Measurements from ENCODE around the gene RPGRIP1.
"Not testable (repeated sequence)": the region's sequence is repeated elsewhere in the genome, so short reads cannot be mapped to it uniquely, and the experiment has no call there.

Gene RPGRIP1

GRCh38 chr14:21302013-21302835, 22.3 kb downstream of the RPGRIP1 start:
- Mint-ChIP-seq H3K4me3 (no peak overlapping the region), H3K27ac (no peak overlapping the region), H3K27me3 (ENCODE audit: low read depth) (peaks cover 28% of the 10 kb centered on the region), H3K9me3 (no peaks in the 10 kb centered on the region), H3K4me1 (ENCODE audit: low read depth) (peaks cover 7% of the 10 kb centered on the region), H3K36me3 (ENCODE audit: low read depth) (no peaks in the 10 kb centered on the region)
- no peak for DNase-seq (ENCODE audit: low spot score)

DNA sequence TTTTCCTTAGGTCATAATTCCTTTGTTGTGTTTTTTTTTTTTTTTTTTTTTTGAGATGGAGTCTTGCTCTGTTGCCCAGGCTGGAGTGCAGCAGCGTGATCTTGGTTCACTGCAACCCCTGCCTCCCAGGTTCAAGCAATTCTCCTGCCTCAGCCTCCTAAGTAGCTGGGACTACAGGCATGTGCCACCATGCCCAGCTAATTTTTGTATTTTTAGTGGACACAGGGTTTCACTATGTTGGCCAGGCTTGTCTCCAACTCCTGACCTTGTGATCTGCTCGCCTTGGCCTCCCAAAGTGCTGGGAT, 22.9 kb downstream of the RPGRIP1 start:
- H3K4me1 Mint-ChIP-seq (ENCODE audit: low read depth); H3K36me3 Mint-ChIP-seq (ENCODE audit: low read depth); H3K9me3 Mint-ChIP-seq; H3K4me3 Mint-ChIP-seq; H3K27ac Mint-ChIP-seq; DNase-seq (ENCODE audit: low spot score): not testable (repeated sequence)
- peaks cover 28% of the 10 kb centered on the region for H3K27me3 Mint-ChIP-seq (ENCODE audit: low read depth)

GRCh38 chr14:21307637-21308036, 27.8 kb downstream of the RPGRIP1 start:
- H3K4me1 Mint-ChIP-seq (ENCODE audit: low read depth) = peaks cover 11% of the 10 kb centered on the region
- no peak for DNase-seq (ENCODE audit: low spot score)
- no peaks in the 10 kb centered on the region for H3K36me3 Mint-ChIP-seq (ENCODE audit: low read depth)
- no peak overlapping the region for H3K4me3 Mint-ChIP-seq
- no peak overlapping the region for H3K27ac Mint-ChIP-seq
- H3K9me3 Mint-ChIP-seq = no peaks in the 10 kb centered on the region
- H3K27me3 Mint-ChIP-seq (ENCODE audit: low read depth) = peaks cover 6% of the 10 kb centered on the region

DNA sequence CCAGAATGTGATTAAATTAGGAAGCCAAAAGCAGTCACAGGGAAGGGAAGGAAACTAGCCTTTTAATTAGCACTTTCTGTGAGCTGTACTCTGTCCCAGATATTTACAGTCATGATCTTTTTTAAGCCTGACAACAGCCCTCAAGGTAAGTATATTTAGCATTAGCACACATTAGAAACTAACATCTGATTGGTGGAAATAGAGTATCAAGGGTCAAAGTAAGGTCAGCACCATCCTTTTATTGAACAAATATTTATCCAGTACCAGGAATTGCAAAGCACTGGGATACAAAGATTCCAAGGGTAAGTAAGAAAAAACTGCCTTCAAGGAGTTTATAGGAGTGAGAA, 28.2 kb downstream of the RPGRIP1 start:
- no peak for DNase-seq (ENCODE audit: low spot score)
- Mint-ChIP-seq H3K27ac (peak overlapping the region; percentile 82), H3K27me3 (ENCODE audit: low read depth) (peaks cover 7% of the 10 kb centered on the region), H3K36me3 (ENCODE audit: low read depth) (no peaks in the 10 kb centered on the region), H3K9me3 (no peaks in the 10 kb centered on the region), H3K4me1 (ENCODE audit: low read depth) (peaks cover 11% of the 10 kb centered on the region), H3K4me3 (peak overlapping the region; percentile 75)

DNA sequence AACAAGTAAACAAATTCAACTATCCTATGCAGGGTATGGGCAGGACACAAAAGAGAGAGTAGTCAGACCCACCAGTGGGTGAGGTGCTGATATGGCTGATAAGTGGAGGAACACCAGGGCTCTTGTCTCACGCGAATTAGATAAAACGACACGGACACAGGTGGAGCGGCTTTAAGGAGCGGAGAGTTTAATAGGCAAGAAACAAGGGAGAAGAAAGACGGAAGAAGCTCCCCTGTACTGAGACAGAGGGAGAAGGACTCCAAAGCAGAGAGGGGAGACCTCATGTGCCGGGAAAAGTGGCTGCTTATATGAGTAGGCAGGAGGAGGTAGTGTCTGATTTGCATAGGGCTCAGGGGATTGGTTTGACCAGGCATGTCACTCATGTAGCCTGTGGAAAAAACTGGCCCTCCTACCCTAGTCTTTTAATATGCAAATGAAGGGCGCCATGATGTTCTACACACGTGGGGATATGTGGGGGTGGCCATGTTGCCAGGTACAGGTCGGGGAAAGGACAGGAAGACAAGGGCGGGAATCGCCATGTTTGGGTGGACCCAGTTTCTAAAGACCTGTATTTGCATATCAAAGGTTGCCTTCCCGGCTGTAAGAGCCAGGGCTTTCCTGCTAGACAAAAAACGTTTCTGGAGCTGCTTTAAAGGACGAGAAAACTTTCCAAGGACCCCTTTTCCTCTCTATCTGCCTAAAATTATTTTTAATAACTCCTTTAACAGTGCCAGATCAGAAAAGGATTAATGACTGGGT, 28.8 kb downstream of the RPGRIP1 start:
- H3K36me3 Mint-ChIP-seq (ENCODE audit: low read depth) = no peaks in the 10 kb centered on the region
- DNase-seq (ENCODE audit: low spot score) = peak; percentile 76
- peak overlapping the region; percentile 75 for H3K4me3 Mint-ChIP-seq
- peaks cover 11% of the 10 kb centered on the region for H3K4me1 Mint-ChIP-seq (ENCODE audit: low read depth)
- H3K27ac Mint-ChIP-seq = peak overlapping the region; percentile 82
- H3K27me3 Mint-ChIP-seq (ENCODE audit: low read depth) = peaks cover 9% of the 10 kb centered on the region
- no peaks in the 10 kb centered on the region for H3K9me3 Mint-ChIP-seq

DNA sequence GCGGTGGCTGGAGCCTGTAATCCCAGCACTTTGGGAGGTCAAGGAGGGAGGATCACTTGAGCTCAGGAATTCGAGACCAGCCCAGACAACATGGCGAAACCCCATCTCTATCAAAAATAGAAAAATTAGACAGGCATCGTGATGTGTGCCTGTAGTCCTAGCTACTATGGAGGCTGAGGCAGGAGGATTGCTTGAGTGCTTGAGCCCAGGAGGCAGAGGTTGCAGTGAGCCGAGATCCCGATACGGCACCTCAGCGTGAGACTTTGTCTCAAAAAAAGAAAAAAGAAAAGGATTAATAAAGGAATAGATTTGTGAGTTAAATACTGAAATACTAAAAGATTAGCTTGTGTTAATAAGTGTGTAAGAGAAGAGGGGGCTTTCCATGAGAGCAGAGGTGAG, 29.4 kb downstream of the RPGRIP1 start:
- Mint-ChIP-seq H3K4me1 (ENCODE audit: low read depth) (peaks cover 11% of the 10 kb centered on the region), H3K36me3 (ENCODE audit: low read depth) (no peaks in the 10 kb centered on the region), H3K9me3 (no peaks in the 10 kb centered on the region), H3K27ac (peak overlapping the region; percentile 14), H3K27me3 (ENCODE audit: low read depth) (peaks cover 9% of the 10 kb centered on the region), H3K4me3 (peak overlapping the region; percentile 75)
- DNase-seq (ENCODE audit: low spot score) = no peak

DNA sequence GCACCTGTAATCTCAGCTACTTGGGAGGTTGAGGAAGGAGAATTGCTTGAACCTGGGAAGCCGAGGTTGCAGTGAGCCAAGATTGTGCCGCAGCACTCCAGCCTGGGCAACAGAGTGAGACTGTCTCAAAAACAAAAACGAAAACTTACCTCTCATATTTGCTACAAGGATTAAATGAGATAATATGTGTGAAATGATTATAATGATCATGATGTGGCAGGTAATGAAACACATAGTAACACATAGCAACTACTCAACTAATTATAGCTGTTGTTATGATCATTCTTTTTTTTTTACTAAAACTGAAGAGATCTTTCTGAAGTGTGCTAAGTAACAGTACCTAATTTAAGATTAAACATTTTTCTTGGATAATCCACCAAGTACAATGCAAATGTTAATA, 30.1 kb downstream of the RPGRIP1 start:
- Mint-ChIP-seq H3K4me1 (ENCODE audit: low read depth) (peaks cover 11% of the 10 kb centered on the region), H3K27ac (no peak overlapping the region), H3K27me3 (ENCODE audit: low read depth) (peaks cover 9% of the 10 kb centered on the region), H3K4me3 (no peak overlapping the region), H3K9me3 (no peaks in the 10 kb centered on the region), H3K36me3 (ENCODE audit: low read depth) (no peaks in the 10 kb centered on the region)
- DNase-seq (ENCODE audit: low spot score) = no peak

DNA sequence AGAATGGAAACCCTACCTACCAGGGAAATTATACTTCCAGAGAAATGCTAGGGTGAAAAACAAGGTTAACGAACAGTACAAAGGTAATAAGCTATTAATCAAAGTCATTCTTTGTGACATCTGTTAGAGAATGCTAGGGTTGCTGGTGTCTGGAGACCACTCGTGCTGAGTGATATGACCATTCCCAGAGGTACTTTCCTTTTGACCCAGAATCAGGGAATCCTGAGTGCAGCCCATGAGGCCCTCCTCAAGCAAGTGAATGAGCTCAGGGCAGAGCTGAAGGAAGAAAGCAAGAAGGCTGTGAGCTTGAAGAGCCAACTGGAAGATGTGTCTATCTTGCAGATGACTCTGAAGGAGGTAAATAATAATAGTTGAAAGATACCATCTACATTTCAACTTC, 31.7 kb downstream of the RPGRIP1 start:
- Mint-ChIP-seq H3K36me3 (ENCODE audit: low read depth) (no peaks in the 10 kb centered on the region), H3K27ac (no peak overlapping the region), H3K4me1 (ENCODE audit: low read depth) (peaks cover 11% of the 10 kb centered on the region), H3K27me3 (ENCODE audit: low read depth) (peaks cover 9% of the 10 kb centered on the region), H3K9me3 (no peaks in the 10 kb centered on the region), H3K4me3 (no peak overlapping the region)
- DNase-seq (ENCODE audit: low spot score) = no peak

DNA sequence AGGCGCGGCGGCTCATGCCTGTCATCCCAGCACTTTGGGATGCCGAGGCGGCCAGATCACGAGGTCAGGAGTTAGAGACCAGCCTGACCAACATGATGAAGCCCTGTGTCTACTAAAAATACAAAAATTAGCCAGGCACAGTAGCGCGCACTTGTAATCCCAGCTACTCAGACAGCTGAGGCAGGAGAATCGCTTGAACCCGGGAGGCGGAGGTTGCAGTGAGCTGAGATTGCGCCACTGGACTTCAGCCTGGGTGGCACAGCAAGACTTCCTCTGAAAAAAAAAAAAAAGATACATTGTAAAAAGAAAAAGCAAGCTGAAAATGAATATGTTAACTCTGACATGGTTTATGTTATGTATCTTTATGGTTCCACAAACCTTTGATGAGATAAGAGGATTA, 33.6 kb downstream of the RPGRIP1 start:
- Mint-ChIP-seq H3K27ac (no peak overlapping the region), H3K4me1 (ENCODE audit: low read depth) (peaks cover 7% of the 10 kb centered on the region), H3K4me3 (no peak overlapping the region), H3K9me3 (no peaks in the 10 kb centered on the region), H3K27me3 (ENCODE audit: low read depth) (peaks cover 10% of the 10 kb centered on the region), H3K36me3 (ENCODE audit: low read depth) (no peaks in the 10 kb centered on the region)
- DNase-seq (ENCODE audit: low spot score) = no peak

DNA sequence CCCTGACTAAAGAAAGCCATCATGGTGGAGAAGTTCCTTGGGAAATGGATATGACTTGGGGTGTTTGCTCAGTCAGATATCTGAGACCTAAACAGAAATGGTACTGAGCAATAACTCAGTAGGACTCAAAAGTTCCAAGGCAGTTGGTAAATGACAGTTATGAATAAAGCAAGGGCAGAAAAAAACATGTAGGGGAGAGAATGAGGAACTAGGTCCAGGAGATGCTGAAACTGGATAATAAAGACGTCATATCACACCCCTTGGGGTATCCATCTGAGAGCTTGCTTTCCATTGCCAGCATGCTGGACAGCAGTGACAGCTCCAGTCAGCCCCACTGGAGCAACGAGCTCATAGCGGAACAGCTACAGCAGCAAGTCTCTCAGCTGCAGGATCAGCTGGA, 37.5 kb downstream of the RPGRIP1 start:
- H3K27ac Mint-ChIP-seq = no peak overlapping the region
- H3K36me3 Mint-ChIP-seq (ENCODE audit: low read depth) = no peaks in the 10 kb centered on the region
- no peak for DNase-seq (ENCODE audit: low spot score)
- H3K9me3 Mint-ChIP-seq = no peaks in the 10 kb centered on the region
- H3K4me3 Mint-ChIP-seq = no peak overlapping the region
- peaks cover 19% of the 10 kb centered on the region for H3K27me3 Mint-ChIP-seq (ENCODE audit: low read depth)
- H3K4me1 Mint-ChIP-seq (ENCODE audit: low read depth) = peaks cover 5% of the 10 kb centered on the region

- Mint-ChIP-seq H3K36me3 (ENCODE audit: low read depth) (no peaks in the 10 kb centered on the region), H3K27me3 (ENCODE audit: low read depth) (peaks cover 33% of the 10 kb centered on the region), H3K27ac (no peak overlapping the region), H3K9me3 (no peaks in the 10 kb centered on the region), H3K4me3 (no peak overlapping the region), H3K4me1 (ENCODE audit: low read depth) (peaks cover 5% of the 10 kb centered on the region)
- DNase-seq (ENCODE audit: low spot score) = no peak
Observed at GRCh38 chr14:21320913-21321312, 41.0 kb downstream of the RPGRIP1 start.

DNA sequence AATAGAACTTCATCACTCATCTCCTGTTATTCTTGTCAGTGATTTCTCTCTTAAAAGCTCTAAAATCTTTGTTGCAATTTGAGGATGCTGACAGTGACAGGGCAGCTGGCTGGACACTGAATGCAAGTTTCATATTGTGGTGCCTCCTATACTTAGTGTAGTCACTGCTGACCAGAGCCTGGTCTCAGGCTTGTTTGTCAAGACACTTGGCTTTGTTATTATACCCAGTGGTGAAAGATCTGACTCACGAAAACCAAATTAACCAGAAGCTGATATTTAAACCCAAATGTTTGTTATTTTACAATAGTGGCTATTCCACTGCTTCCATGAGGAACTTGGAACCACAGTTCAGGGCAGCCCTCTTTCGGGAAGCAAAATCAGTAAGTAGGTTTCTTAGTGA, 42.8 kb downstream of the RPGRIP1 start:
- H3K4me3 Mint-ChIP-seq = no peak overlapping the region
- H3K27me3 Mint-ChIP-seq (ENCODE audit: low read depth) = peaks cover 30% of the 10 kb centered on the region
- no peaks in the 10 kb centered on the region for H3K9me3 Mint-ChIP-seq
- H3K27ac Mint-ChIP-seq = no peak overlapping the region
- no peaks in the 10 kb centered on the region for H3K36me3 Mint-ChIP-seq (ENCODE audit: low read depth)
- DNase-seq (ENCODE audit: low spot score) = no peak
- H3K4me1 Mint-ChIP-seq (ENCODE audit: low read depth) = peaks cover 5% of the 10 kb centered on the region

DNA sequence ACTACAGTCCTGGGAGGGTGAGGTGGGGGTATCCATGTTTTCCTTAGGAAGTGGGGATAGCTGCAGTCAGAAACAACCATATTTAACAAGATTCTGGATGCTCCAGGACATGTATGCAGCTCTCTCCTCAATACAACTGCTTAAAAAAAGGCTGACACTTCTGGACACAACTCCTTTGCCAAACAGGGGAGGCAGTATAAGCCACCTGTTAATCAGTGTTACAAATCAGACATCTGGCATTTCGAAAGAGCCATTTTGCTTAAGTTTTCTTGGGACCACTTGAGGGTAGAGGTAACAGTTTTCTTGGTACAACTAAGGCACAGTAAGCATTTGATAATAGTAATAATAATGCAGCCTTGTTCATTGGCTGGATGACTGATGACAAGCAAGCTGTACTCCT, 47.1 kb downstream of the RPGRIP1 start:
- Mint-ChIP-seq H3K27ac (no peak overlapping the region), H3K4me3 (no peak overlapping the region), H3K27me3 (ENCODE audit: low read depth) (peaks cover 21% of the 10 kb centered on the region), H3K9me3 (no peaks in the 10 kb centered on the region), H3K36me3 (ENCODE audit: low read depth) (no peaks in the 10 kb centered on the region), H3K4me1 (ENCODE audit: low read depth) (no peaks in the 10 kb centered on the region)
- DNase-seq (ENCODE audit: low spot score) = no peak

Data from T-helper 2 cell treated with Interferon-gamma antibody and Interleukin-4, amounts not matched to agents 5 μg/mL and 100 μg/mL, for 36 hours (primary cell).